T-helper 2 cell treated with Interferon-gamma antibody and Interleukin-4, amounts not matched to agents 100 ng/mL and 5 ng/mL, for 36 hours (primary cell): ENCODE measurements around the gene LZTR1. TPM values are rescaled to one million over a fixed set of nuclear protein-coding genes. Genes with fewer than 3 reads are reported as not detected.

Source experiments
- intact Hi-C: fragments of 100-400 bp; cut with micrococcal nuclease; formaldehyde crosslinking; loops from one replicate; pipeline ENCODE4 v1.15.1; 2023
- total RNA-seq: library from RNA; stranded (reverse); gene quantifications from 2 replicates; pipeline ENCODE4 v1.2.3, GENCODE V29; 2022

The LZTR1 gene
- total RNA-seq, 1 donor from 2014 or later: 67.1 TPM

DNA sequence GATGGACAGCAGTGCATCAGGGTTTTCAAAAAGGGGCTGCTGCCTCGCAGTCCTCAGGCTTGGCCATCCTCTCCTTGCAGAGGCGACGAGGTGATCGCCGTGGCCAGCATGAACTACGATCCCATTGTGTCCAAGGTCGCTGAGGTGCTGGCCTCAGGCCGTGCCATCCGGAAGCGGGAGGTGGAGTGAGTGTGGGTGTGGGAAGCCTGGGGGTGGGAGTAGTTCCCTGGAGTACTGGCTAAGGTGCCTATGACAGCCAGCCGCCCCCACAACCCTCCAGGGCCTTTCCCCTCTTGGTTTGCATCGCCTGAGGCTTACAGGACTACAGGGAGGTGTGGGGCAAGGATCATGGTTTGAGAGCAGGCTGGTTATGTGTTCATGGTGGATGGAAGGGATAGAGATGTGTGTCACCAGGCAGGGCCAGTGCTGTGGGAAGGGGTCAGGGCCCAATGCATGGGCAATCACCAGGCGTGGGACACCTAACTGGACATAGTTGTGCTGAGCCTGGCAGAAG is 2.1 kb upstream of the LZTR1 start:
- intact Hi-C loops: no loop called here

- intact Hi-C loops: no loop called here
Observed at GRCh38 chr22:20980523-20980922, 1.6 kb upstream of the LZTR1 start.

DNA sequence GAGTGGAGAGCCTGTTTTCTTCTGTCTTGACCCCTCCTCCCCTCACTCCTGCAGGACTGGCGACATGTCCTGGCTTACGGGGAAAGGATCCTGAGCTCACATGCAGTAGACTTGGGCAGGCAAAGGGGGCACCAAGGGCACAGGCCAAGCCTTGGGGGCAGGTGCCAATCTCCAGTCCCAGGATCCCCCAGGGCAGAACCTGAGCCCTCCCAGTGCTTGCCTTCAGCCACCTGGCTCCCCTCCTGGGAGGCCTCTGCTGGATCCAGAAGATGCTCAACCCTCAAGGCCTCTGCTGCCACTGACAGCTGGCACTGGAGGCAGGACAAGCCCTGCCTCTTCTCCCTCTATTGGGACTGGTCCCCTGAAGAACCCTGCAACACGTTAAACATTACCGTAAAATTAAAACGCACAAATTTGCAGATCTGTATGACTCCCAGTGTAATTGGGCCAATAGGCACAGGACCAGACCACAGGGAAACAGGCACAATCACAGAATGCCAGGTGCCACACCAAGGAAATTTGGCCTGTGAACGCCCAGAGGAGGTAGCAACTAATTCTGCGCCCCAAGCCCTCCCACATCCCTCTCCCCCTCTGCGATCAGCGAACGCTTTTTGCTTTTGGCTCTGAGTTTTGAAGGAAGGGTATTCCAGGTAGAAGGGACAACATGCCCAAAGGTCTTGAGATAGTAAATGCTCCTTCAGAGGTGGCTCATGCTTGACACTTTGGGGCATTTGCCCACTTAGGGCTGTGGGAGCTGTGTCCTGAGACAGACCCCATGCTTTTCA is 967 bp upstream of the LZTR1 start:
- intact Hi-C loops: no loop called here

DNA sequence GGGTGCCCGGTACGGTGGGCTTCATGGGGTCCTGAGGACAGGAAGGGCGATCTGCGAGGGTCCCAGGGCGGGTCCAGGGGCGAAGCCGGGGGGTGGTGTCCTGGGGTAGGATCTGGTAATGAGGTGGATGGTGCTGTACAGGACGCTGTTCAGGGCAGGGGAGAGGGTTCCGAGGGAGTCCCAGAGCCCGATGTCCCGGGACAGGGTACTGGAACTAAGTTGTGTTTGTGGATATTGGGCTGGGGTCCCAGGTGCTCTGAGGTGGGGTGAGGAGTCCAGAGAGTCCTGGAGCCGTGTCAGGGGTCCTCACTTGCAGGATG is 426 bp downstream of the LZTR1 start:
- intact Hi-C loops: loop anchor here (1.0 kb wide), 2 partner anchors 19 to 123 kb away; partner anchors contain the start of gene SNAP29

DNA sequence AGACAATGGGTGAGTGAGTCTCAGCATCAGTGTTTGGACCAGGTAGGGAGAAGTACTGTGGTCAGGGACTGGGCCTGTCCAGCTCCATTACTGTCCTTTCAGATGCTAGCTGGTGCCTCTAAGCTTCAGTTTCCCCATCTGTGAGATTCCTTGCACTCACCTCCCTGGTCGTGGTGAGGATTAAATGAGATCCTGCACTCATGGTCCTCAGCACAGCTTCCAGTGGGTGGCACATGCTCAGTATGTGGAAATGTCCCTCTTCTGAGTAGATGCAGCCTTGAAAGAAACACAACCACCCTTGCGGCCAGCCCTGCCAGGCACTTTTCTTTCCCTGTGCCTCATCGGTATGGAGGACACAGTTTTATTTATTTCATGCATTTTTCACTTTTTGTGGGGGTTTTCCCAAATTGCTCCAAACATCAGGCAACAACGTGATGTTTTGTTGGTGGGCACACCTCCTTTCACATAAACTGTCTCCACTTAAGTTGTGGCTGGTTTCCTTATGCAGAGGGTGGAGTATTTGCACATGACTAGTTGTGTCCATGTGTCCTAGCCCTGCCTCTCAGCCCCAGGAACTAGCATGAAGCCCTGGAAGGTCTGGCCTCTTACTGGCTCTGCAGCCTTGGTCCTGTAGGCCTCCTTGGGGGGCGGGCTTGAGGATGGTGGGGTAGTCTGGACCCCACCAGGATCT is 1.1 kb downstream of the LZTR1 start:
- intact Hi-C loops: no loop called here

GRCh38 chr22:20985720-20986119 is 3.6 kb downstream of the LZTR1 start:
- intact Hi-C loops: no loop called here

GRCh38 chr22:20986365-20986764 is 4.3 kb downstream of the LZTR1 start:
- intact Hi-C loops: no loop called here

GRCh38 chr22:20987375-20987774 is 5.3 kb downstream of the LZTR1 start:
- intact Hi-C loops: no loop called here

GRCh38 chr22:20988573-20989322 is 6.7 kb downstream of the LZTR1 start:
- intact Hi-C loops: no loop called here

GRCh38 chr22:20989323-20990138 is 7.4 kb downstream of the LZTR1 start:
- intact Hi-C loops: no loop called here

DNA sequence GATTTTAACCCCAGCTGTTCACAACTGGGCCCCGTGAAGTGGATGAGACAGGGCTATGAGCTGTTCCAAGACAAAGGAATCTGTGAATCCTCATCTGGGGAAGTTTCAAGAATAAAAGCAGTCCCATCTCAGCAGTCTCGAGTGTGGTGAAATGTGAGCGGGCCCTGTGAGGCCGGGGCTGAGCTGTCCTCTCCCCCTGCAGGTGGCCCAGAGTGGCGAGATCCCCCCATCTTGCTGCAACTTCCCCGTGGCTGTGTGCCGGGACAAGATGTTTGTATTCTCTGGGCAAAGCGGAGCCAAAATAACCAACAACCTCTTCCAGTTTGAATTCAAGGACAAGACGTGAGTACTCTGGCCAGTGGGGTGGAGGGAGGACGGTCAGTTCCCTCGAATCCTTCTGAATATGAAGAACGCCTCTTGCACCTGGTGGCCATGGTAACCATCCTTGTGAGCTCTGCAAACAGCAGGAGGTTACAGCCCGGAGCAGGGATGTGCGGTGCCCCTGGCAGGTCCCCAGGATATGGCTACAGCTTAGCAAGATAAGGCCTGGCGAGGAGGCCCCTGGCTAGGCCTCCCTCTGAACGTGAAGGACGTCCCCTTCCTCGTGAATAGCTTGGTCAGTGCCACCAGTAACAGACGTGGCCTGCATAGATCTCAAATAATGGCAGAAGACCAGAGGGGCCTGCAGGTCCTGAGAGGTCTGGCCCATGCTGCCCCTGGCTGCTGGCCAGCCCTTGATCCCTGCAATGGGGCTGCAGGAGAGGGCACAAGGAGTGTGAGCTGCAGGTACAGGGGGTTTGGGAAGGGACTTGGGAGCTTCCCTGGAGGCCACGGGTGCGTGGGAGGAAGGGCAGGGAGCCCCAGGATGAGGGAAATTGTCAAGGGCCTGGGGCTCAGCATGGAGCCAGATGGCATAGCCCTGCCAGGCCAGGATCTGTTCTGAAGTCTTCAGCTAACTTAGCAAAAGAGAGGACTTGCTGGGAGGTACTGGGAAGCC is 8.4 kb downstream of the LZTR1 start:
- intact Hi-C loops: no loop called here

- intact Hi-C loops: no loop called here
Observed at GRCh38 chr22:20991252-20992055, 9.4 kb downstream of the LZTR1 start.

GRCh38 chr22:20992056-20992442 is 10.0 kb downstream of the LZTR1 start:
- intact Hi-C loops: no loop called here

- intact Hi-C loops: no loop called here
Observed at GRCh38 chr22:20992456-20993303, 10.6 kb downstream of the LZTR1 start.

- intact Hi-C loops: no loop called here
Observed at GRCh38 chr22:20993304-20994127, 11.4 kb downstream of the LZTR1 start.

DNA sequence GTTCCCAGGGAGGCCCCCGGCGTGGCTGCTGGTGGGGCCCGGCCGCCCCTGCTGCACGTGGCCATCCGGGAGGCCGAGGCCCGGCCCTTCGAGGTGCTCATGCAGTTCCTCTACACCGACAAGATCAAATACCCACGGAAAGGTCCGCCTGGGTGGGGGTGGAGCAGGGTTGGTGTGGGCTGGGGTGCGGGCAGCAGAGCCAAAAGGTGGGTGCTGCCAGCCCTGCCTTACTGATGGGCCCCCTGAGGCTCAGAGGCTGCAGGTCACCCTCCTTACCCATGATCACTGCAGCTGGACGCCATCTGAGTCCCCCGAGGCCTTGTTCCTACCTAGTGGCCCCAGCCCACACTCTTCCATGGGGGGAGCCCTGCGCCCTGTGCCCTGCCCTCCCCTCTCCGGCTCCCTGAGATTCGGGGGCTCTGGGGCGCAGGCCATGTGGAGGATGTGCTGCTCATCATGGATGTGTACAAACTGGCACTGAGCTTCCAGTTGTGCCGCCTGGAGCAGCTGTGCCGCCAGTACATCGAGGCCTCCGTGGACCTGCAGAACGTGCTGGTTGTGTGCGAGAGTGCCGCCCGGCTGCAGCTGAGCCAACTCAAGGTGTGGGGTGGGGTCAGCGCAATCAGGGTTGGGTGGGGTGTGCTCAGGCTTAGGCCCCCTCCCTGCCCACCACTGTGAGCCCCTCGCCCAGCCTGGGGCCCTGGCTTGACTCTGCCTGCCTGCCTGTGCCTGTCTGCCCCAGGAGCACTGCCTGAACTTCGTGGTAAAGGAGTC is 12.2 kb downstream of the LZTR1 start:
- intact Hi-C loops: no loop called here

DNA sequence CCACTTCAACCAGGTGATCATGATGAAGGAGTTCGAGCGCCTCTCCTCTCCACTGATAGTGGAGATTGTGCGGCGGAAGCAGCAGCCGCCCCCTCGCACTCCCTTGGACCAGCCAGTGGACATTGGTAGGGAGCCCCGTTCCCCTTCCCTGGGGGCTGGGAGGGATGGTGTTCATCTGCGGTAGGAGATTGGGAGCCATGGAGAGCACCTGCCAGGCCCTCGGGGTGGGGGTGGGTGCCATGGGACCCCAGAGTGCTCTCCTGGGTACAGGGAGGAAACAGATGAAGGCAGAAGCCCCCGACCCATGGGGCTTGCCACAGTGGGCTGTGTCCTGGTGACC is 12.8 kb downstream of the LZTR1 start:
- intact Hi-C loops: no loop called here
